Ovary (tissue), 9 donors: ENCODE results near the gene SOCS4. TPM values are rescaled to one million over a fixed set of nuclear protein-coding genes. Genes with fewer than 3 reads are reported as not detected.
A peak's percentile ranks its signal among the peaks of the same experiment; 100 is the strongest.
"Not testable (repeated sequence)": the region's sequence is repeated elsewhere in the genome, so short reads cannot be mapped to it uniquely, and the experiment has no call there.

Experiments used
- DNase-seq, 5 donors: peaks; one replicate each; pipeline ENCODE4 v3.0.0-alpha.2; 2019 to 2020
- H3K27ac ChIP-seq, 2 donors: fragments of 200-600 bp; one replicate each; pipeline versions ENCODE4 v1.5.1 to v1.8.0; 2019 to 2022
- H3K27me3 ChIP-seq: fragments of 200-600 bp; one replicate; pipeline ENCODE4 v1.8.0; 2022
- H3K36me3 ChIP-seq: fragments of 200-600 bp; sonication (generic); one replicate; pipeline ENCODE4 v1.5.1; 2019
- H3K4me1 ChIP-seq: one replicate; pipeline ENCODE4 v1.8.1; 2013; ENCODE audit warnings: mild to moderate bottlenecking, moderate library complexity; ENCODE audit not compliant: insufficient read depth
- H3K4me3 ChIP-seq: fragments of 200-600 bp; sonication (generic); one replicate; pipeline ENCODE4 v1.5.1; 2017
- H3K9me3 ChIP-seq, 2 donors: fragments of 200-600 bp in 1 of 2; sonication (generic) in 1 of 2; one replicate each; pipeline versions ENCODE4 v1.5.1 to v1.8.1; 2013 to 2019; ENCODE audit warnings: mild to moderate bottlenecking in 1 of 2, moderate library complexity in 1 of 2
- EP300 ChIP-seq: sonication (generic); formaldehyde crosslinking; IDR thresholded peaks from one replicate; pipeline ENCODE4 v1.6.1; 2017; ENCODE audit warnings: antibody characterized with exemption
- POLR2A ChIP-seq: fragments of 450-650 bp; IDR thresholded peaks from one replicate; pipeline ENCODE4 v1.6.1; 2017; ENCODE audit warnings: antibody characterized with exemption, mild to moderate bottlenecking, moderate library complexity
- WGBS, 3 donors: extraction: QIAGEN DNeasy Blood & Tissue Kit in 1 of 3; methylation state at CpG; one replicate each; pipeline versions ENCODE4 v1.1.5 to v1.1.7; 2013 to 2017; 5-methylcytosine and 5-hydroxymethylcytosine counted together
- intact Hi-C, 4 donors: fragments of 100-400 bp; cut with DNase I; formaldehyde crosslinking; loops; one replicate each; pipeline versions ENCODE4 v1.11.0 to v1.15.1; 2022 to 2023
- polyA plus RNA-seq, 2 donors: library from polyadenylated mRNA; stranded (reverse); fragments of 200-250 nt in 1 of 2; fragments of 350-450 nt in 1 of 2; fragmentation: Illumina TruSeq in 1 of 2; extraction: RNeasy Lipid Tissue Mini Kit (QIAGEN cat#74804) in 1 of 2; gene quantifications; one replicate each; pipeline ENCODE4 v1.2.3, GENCODE V29; 2013 to 2014
- total RNA-seq, 7 donors: library from RNA; depleted of rRNA in 2 of 7; stranded (reverse); fragments of >200 nt in 2 of 7; fragmentation: NEBNext Ultra II Directional in 3 of 7; extraction: Animal tissue kit (Norgen Biotek cat#: 25700) in 3 of 7; gene quantifications; one replicate each; pipeline versions ENCODE4 v1.1.0 to v1.2.4, GENCODE V29; 2016 to 2023
- TF ChIP-seq, protein P1 (sequence below), 3 donors: fragments of 450-650 bp in 2 of 3; fragments of 200-600 bp in 1 of 3; IDR thresholded peaks; one replicate each; pipeline versions ENCODE4 v1.5.1 to v1.8.0; 2016 to 2022; ENCODE audit warnings: antibody characterized with exemption in 3 of 3, mild to moderate bottlenecking in 1 of 3
- donor health status: DM: no; HTN: no; CAD: no; lungs with moderate emphysema.
- donor health status: DM: no; HTN: no; CAD: no.
- donor health status: Bipolar disorder and iron deficiency.
- donor health status: DM: yes; HTN: yes; CAD: no.
- donor health status: DM: no; HTN: no; CAD: no.
- donor health status: DM: yes; HTN: yes; CAD: no.

Gene SOCS4
- total and polyA plus RNA-seq, 9 donors, result 3.5 to 31.1 (median 14.9) TPM

DNA sequence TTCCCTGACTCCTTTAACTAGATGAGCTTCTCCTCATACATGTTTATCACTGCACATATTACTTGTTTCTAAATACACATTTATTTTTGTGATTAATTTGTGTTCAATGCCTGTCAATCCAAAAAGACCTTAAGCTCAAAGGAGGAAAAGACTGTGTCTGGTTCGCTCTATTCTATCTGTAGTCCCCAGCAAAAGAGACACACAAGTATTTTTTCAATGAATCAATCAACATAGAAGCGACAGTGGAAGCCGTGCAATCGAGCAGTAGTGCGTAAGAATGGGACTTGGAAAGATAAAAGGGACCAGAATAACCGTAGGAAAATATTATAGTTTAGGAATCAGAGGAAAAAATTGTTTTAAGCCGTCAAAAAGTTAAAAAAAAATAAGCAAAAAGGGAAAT lies 1.1 kb upstream of the SOCS4 start:
- no peak overlapping the region for H3K27ac ChIP-seq
- peaks cover 3% of the 10 kb centered on the region for H3K4me1 ChIP-seq

DNA sequence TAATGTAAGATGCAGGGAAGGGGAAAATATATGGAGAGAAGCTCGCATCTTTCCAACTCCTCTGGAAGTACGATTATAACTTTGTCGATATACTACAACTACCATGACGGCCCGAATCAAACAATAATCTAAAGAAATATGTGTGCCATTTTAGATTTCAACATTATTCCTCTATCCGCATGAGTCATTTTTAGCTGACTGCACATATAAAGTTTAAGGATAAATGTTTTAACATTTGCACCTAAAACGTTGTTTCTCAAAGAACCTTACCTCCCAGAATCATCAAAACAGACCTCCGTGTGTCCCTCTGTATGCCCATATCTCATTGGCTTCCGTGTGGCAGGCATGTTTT lies 619 bp upstream of the SOCS4 start:
- peak overlapping the region; percentile 83 for H3K4me3 ChIP-seq
- WGBS, 3 donors, result 1 to 2% (median 1%) methylated on average over 9 of the region's 9 CpGs
- H3K27ac ChIP-seq, result peak overlapping the region in 1 of 2 donors; percentile 73
- no peak for DNase-seq
- intact Hi-C loops, result no loop called here
- no peaks in the 10 kb centered on the region for H3K9me3 ChIP-seq
- H3K36me3 ChIP-seq, result no peaks in the 10 kb centered on the region
- no peaks in the 10 kb centered on the region for H3K27me3 ChIP-seq
- H3K4me1 ChIP-seq, result peaks cover 3% of the 10 kb centered on the region
- TF ChIP-seq, protein P1, sequence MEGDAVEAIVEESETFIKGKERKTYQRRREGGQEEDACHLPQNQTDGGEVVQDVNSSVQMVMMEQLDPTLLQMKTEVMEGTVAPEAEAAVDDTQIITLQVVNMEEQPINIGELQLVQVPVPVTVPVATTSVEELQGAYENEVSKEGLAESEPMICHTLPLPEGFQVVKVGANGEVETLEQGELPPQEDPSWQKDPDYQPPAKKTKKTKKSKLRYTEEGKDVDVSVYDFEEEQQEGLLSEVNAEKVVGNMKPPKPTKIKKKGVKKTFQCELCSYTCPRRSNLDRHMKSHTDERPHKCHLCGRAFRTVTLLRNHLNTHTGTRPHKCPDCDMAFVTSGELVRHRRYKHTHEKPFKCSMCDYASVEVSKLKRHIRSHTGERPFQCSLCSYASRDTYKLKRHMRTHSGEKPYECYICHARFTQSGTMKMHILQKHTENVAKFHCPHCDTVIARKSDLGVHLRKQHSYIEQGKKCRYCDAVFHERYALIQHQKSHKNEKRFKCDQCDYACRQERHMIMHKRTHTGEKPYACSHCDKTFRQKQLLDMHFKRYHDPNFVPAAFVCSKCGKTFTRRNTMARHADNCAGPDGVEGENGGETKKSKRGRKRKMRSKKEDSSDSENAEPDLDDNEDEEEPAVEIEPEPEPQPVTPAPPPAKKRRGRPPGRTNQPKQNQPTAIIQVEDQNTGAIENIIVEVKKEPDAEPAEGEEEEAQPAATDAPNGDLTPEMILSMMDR (IDR thresholded peaks at IDR 0.05), result no peak
- TF ChIP-seq POLR2A, result no peak
- TF ChIP-seq EP300, result no peak

More for the DNA sequence above, 1.1 kb upstream of the SOCS4 start:
- H3K4me3 ChIP-seq, result peak overlapping the region; percentile 83
- H3K9me3 ChIP-seq, result no peaks in the 10 kb centered on the region
- H3K27me3 ChIP-seq, result no peaks in the 10 kb centered on the region
- intact Hi-C loops, result no loop called here
- H3K36me3 ChIP-seq, result no peaks in the 10 kb centered on the region
- 29 to 30% (median 29%) methylated on average over 7 of the region's 7 CpGs for WGBS, 3 donors
- no peak for DNase-seq
- TF ChIP-seq POLR2A (no peak), EP300 (no peak)
- TF ChIP-seq, protein P1 (IDR thresholded peaks at IDR 0.05), result no peak

DNA sequence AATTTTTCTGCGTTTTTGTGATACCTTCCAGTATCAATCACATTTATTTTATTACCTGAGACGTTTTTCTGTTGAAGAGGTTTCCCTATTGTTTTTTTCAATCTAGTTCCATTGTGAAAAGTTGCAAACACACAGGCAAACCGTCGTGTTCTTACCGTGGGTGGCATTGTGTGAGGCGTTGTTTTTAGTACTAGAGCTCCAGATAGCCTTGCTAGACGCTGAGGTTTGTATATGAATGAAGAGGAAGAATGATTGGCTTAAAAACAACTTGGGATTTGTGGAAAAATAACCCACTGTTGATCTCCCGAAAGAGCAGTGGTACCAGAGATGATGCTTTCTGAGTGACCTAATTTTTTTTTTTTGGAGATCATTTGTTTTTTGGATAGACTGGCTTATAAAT lies 1.0 kb downstream of the SOCS4 start:
- 2 to 3% (median 3%) methylated on average over 8 of the region's 8 CpGs for WGBS, 3 donors
- Histone ChIP-seq H3K9me3 (no peaks in the 10 kb centered on the region), H3K27me3 (no peaks in the 10 kb centered on the region), H3K27ac (no peak overlapping the region), H3K36me3 (no peaks in the 10 kb centered on the region), H3K4me1 (peaks cover 3% of the 10 kb centered on the region), H3K4me3 (peak overlapping the region; percentile 83)
- TF ChIP-seq EP300 (no peak), POLR2A (no peak)
- TF ChIP-seq, protein P1 (IDR thresholded peaks at IDR 0.05), result no peak
- no peak for DNase-seq
- intact Hi-C loops, result no loop called here

DNA sequence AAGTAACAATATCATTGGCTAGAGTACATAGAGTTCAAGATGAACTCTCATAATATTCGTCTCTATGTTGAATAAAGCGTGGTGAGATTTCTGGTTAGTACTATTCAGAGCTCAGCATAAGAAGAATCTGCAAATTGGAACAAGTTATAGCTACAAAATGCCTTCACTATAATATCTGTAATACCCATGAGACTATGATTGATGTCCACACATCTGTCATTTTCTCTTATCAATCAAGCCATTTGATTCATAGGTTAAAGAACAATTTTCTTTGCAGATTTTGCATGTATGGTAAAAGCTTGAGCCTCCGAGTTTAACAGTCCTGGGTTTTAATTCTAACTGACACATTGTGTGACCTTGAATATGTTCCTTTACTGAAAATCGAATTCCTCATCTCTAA lies 1.4 kb downstream of the SOCS4 start:
- 47 to 61% (median 50%) methylated on average over 4 of the region's 4 CpGs for WGBS, 3 donors
- no peaks in the 10 kb centered on the region for H3K27me3 ChIP-seq
- H3K9me3 ChIP-seq, result no peaks in the 10 kb centered on the region
- no peaks in the 10 kb centered on the region for H3K36me3 ChIP-seq
- DNase-seq, result no peak
- peak overlapping the region; percentile 83 for H3K4me3 ChIP-seq
- peaks cover 3% of the 10 kb centered on the region for H3K4me1 ChIP-seq
- H3K27ac ChIP-seq, result no peak overlapping the region
- TF ChIP-seq, protein P1 (IDR thresholded peaks at IDR 0.05), result no peak
- TF ChIP-seq EP300, result no peak
- no peak for TF ChIP-seq POLR2A
- intact Hi-C loops, result no loop called here

DNA sequence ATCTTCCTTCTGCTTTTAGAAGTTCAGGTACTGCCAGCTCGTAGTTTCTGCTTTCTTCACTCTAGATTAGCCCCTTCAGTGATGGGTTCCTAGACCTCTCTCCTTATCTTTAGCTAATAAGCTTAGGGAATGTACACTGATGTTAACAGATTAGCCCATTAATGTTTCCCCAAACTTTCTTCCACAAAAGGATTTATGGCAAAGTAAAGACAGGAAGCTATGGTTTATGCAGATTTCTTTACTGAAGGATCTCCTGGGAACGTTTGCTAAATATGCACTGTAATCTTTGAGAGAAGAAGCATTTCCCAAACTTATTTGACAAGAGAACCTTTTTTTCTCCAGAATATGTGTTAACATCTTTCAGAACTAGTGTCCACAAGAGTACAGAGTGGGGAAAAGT lies 4.2 kb downstream of the SOCS4 start:
- no peak overlapping the region for H3K4me3 ChIP-seq
- peaks cover 1% of the 10 kb centered on the region for H3K4me1 ChIP-seq
- 40 to 41% (median 40%) methylated on average over 2 of the region's 2 CpGs for WGBS, 3 donors
- DNase-seq, result no peak
- intact Hi-C loops, result no loop called here
- TF ChIP-seq, protein P1 (IDR thresholded peaks at IDR 0.05), result no peak
- TF ChIP-seq EP300 (no peak), POLR2A (no peak)
- no peaks in the 10 kb centered on the region for H3K36me3 ChIP-seq
- no peak overlapping the region for H3K27ac ChIP-seq
- no peaks in the 10 kb centered on the region for H3K9me3 ChIP-seq
- H3K27me3 ChIP-seq, result no peaks in the 10 kb centered on the region

DNA sequence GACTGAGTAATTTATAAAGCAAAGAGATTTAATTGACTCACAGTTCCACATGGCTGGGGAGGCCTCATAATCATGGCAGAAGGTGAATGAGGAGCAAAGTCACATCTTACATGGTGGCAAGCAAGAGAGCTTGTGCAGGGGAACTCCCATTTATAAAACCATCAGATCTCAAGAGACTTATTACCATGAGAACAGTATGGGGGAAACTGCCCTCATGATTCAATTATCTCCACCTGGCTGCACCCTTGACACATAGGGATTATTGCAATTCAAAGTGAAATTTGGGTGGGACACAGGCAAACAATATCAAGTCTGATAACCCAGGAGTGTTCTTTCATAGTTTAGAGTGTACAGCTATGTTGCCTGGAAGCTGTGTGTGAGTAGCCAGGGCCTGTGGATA lies 11.0 kb downstream of the SOCS4 start:
- intact Hi-C loops, H3K27me3 ChIP-seq, H3K27ac ChIP-seq, H3K4me3 ChIP-seq, H3K9me3 ChIP-seq, DNase-seq, H3K36me3 ChIP-seq, H3K4me1 ChIP-seq: not testable (repeated sequence)
